ENCODE measurements around the gene ARMC8.

ARMC8 gene

GRCh38 chr3:138328341-138328740, 141.2 kb downstream of the ARMC8 start:
- Histone ChIP-seq H3K4me2 (ENCODE audit: low read length) (peak overlapping the region; percentile 83), H3K4me3 (ENCODE audit: low read depth, low read length, poor library complexity, severe bottlenecking) (peak overlapping the region; percentile 67), H3K27me3 (ENCODE audit: insufficient read depth, low read length) (no peaks in the 10 kb centered on the region), H4K20me1 (ENCODE audit: insufficient read depth, low read length) (no peaks in the 10 kb centered on the region), H3F3A (ENCODE audit: insufficient read depth, low read length) (peaks cover 5% of the 10 kb centered on the region; the same call in 1 of the 2 replicates), H3K9ac (ENCODE audit: low read length) (peak overlapping the region; percentile 2; the same call in 1 of the 2 replicates), H3K79me2 (ENCODE audit: insufficient read depth, low read length) (no peaks in the 10 kb centered on the region), H3K36me3 (ENCODE audit: insufficient read depth, low read length) (no peaks in the 10 kb centered on the region), H3K9me2 (ENCODE audit: low read depth, low read length) (no peaks in the 10 kb centered on the region), H3K27ac (ENCODE audit: low read depth, low read length, poor library complexity, severe bottlenecking) (no peak overlapping the region), H3K9me3 (ENCODE audit: low read length) (no peaks in the 10 kb centered on the region), H2AFZ (ENCODE audit: low read length) (no peak overlapping the region), H3K4me1 (ENCODE audit: insufficient read depth, low read length, severe bottlenecking) (peaks cover 13% of the 10 kb centered on the region)
- TF ChIP-seq, protein P1, sequence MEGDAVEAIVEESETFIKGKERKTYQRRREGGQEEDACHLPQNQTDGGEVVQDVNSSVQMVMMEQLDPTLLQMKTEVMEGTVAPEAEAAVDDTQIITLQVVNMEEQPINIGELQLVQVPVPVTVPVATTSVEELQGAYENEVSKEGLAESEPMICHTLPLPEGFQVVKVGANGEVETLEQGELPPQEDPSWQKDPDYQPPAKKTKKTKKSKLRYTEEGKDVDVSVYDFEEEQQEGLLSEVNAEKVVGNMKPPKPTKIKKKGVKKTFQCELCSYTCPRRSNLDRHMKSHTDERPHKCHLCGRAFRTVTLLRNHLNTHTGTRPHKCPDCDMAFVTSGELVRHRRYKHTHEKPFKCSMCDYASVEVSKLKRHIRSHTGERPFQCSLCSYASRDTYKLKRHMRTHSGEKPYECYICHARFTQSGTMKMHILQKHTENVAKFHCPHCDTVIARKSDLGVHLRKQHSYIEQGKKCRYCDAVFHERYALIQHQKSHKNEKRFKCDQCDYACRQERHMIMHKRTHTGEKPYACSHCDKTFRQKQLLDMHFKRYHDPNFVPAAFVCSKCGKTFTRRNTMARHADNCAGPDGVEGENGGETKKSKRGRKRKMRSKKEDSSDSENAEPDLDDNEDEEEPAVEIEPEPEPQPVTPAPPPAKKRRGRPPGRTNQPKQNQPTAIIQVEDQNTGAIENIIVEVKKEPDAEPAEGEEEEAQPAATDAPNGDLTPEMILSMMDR (IDR thresholded peaks at IDR 0.05; ENCODE audit: low read length) = peak; percentile 69
- no peak for TF ChIP-seq EZH2 (IDR thresholded peaks at IDR 0.05; ENCODE audit: borderline replicate concordance, low read length)

- TF ChIP-seq, protein P1 (IDR thresholded peaks at IDR 0.05; ENCODE audit: low read length) = peak; percentile 89
- no peak for TF ChIP-seq EZH2 (IDR thresholded peaks at IDR 0.05; ENCODE audit: borderline replicate concordance, low read length)
- Histone ChIP-seq H2AFZ (ENCODE audit: low read length) (peak within 1 kb of the TSS; percentile 51; the same call in 1 of the 2 replicates), H3K9ac (ENCODE audit: low read length) (peak within 1 kb of the TSS; percentile 61), H3K9me3 (ENCODE audit: low read length) (no peaks in the 10 kb centered on the region), H3K4me2 (ENCODE audit: low read length) (peak within 1 kb of the TSS; percentile 83), H3K79me2 (ENCODE audit: insufficient read depth, low read length) (no peaks in the 10 kb centered on the region), H3K4me1 (ENCODE audit: insufficient read depth, low read length, severe bottlenecking) (peaks cover 13% of the 10 kb centered on the region), H3F3A (ENCODE audit: insufficient read depth, low read length) (peaks cover 5% of the 10 kb centered on the region; the same call in 1 of the 2 replicates), H3K36me3 (ENCODE audit: insufficient read depth, low read length) (no peaks in the 10 kb centered on the region), H3K27ac (ENCODE audit: low read depth, low read length, poor library complexity, severe bottlenecking) (no peak within 1 kb of the TSS), H4K20me1 (ENCODE audit: insufficient read depth, low read length) (no peaks in the 10 kb centered on the region), H3K4me3 (ENCODE audit: low read depth, low read length, poor library complexity, severe bottlenecking) (peak within 1 kb of the TSS; percentile 67), H3K9me2 (ENCODE audit: low read depth, low read length) (no peaks in the 10 kb centered on the region), H3K27me3 (ENCODE audit: insufficient read depth, low read length) (no peaks in the 10 kb centered on the region)
Measured at GRCh38 chr3:138329127-138329983, 142.3 kb downstream of the ARMC8 start, which contains the start of gene NME9. TSS of gene NME9 (minus strand) at chr3:138329851. CDS start at chr3:138329335, 516 bp downstream.

GRCh38 chr3:138329984-138330293, 142.8 kb downstream of the ARMC8 start:
- peak overlapping the region; percentile 83 for H3K4me2 ChIP-seq (ENCODE audit: low read length)
- H3K27me3 ChIP-seq (ENCODE audit: insufficient read depth, low read length) = no peaks in the 10 kb centered on the region
- H3K79me2 ChIP-seq (ENCODE audit: insufficient read depth, low read length) = no peaks in the 10 kb centered on the region
- no peak for TF ChIP-seq EZH2 (IDR thresholded peaks at IDR 0.05; ENCODE audit: borderline replicate concordance, low read length)
- TF ChIP-seq, protein P1 (IDR thresholded peaks at IDR 0.05; ENCODE audit: low read length) = no peak
- no peaks in the 10 kb centered on the region for H3K9me2 ChIP-seq (ENCODE audit: low read depth, low read length)
- peak overlapping the region; percentile 67 for H3K4me3 ChIP-seq (ENCODE audit: low read depth, low read length, poor library complexity, severe bottlenecking)
- H3K9ac ChIP-seq (ENCODE audit: low read length) = no peak overlapping the region
- H3F3A ChIP-seq (ENCODE audit: insufficient read depth, low read length) = peaks cover 5% of the 10 kb centered on the region; the same call in 1 of the 2 replicates
- H2AFZ ChIP-seq (ENCODE audit: low read length) = no peak overlapping the region
- H3K27ac ChIP-seq (ENCODE audit: low read depth, low read length, poor library complexity, severe bottlenecking) = no peak overlapping the region
- no peaks in the 10 kb centered on the region for H4K20me1 ChIP-seq (ENCODE audit: insufficient read depth, low read length)
- peaks cover 13% of the 10 kb centered on the region for H3K4me1 ChIP-seq (ENCODE audit: insufficient read depth, low read length, severe bottlenecking)
- no peaks in the 10 kb centered on the region for H3K36me3 ChIP-seq (ENCODE audit: insufficient read depth, low read length)
- H3K9me3 ChIP-seq (ENCODE audit: low read length) = no peaks in the 10 kb centered on the region

All from OCI-LY1 (cell line).